Mesenchymal stem cell (in vitro differentiated cells and primary cell): ENCODE results near the gene PIKFYVE.

Experiments
- DNase-seq: peaks from one replicate; pipeline ENCODE4 v3.0.0-alpha.2; 2013
- H2AFZ ChIP-seq: one replicate; pipeline ENCODE4 v1.6.1; 2013; ENCODE audit warnings: low read depth, mild to moderate bottlenecking, control low read depth, inconsistent platforms, low read length, moderate library complexity
- H2AK5ac ChIP-seq: 2 replicates; pipeline ENCODE4 v1.6.1; 2013; ENCODE audit warnings: low read length, moderate library complexity, mild to moderate bottlenecking, inconsistent platforms; ENCODE audit not compliant: severe bottlenecking
- H2BK120ac ChIP-seq: one replicate; pipeline ENCODE4 v1.6.1; 2013; ENCODE audit warnings: low read depth, mild to moderate bottlenecking, inconsistent platforms, low read length, moderate library complexity
- H2BK12ac ChIP-seq, 2 experiments: one replicate each; pipeline ENCODE4 v1.6.1; 2013; ENCODE audit warnings: inconsistent platforms in 2 of 2, low read length in 2 of 2, mild to moderate bottlenecking in 2 of 2, moderate library complexity in 2 of 2, control low read depth in 1 of 2
- H2BK15ac ChIP-seq: one replicate; pipeline ENCODE4 v1.6.1; 2013; ENCODE audit warnings: mild to moderate bottlenecking, low read depth, inconsistent platforms; ENCODE audit not compliant: poor library complexity, severe bottlenecking
- H2BK5ac ChIP-seq: 2 replicates; pipeline ENCODE4 v1.6.1; 2013; ENCODE audit warnings: low read depth, mild to moderate bottlenecking, low read length, control low read depth, inconsistent platforms; ENCODE audit not compliant: poor library complexity, severe bottlenecking
- H3K14ac ChIP-seq, 2 experiments: one replicate each; pipeline ENCODE4 v1.6.1; 2013; ENCODE audit warnings: inconsistent platforms in 2 of 2, low read length in 2 of 2, control low read depth in 1 of 2, mild to moderate bottlenecking in 1 of 2, moderate library complexity in 1 of 2
- H3K18ac ChIP-seq, 2 experiments: one replicate each; pipeline ENCODE4 v1.6.1; 2013; ENCODE audit warnings: inconsistent platforms in 2 of 2, low read length in 2 of 2, control low read depth in 1 of 2, low read depth in 1 of 2, mild to moderate bottlenecking in 1 of 2
- H3K23ac ChIP-seq, 2 experiments: one replicate each; pipeline ENCODE4 v1.6.1; 2013; ENCODE audit warnings: inconsistent platforms in 2 of 2, low read length in 2 of 2, mild to moderate bottlenecking in 2 of 2, moderate library complexity in 2 of 2, control low read depth in 1 of 2
- H3K27ac ChIP-seq: 2 replicates; pipeline ENCODE4 v1.5.1; 2013; ENCODE audit warnings: mild to moderate bottlenecking, moderate library complexity, low read length, control low read depth, inconsistent platforms; ENCODE audit not compliant: poor library complexity, severe bottlenecking
- H3K27me3 ChIP-seq, 2 experiments: 2 replicates each; pipeline versions ENCODE4 v1.6.1 to v1.7.0; 2013; ENCODE audit warnings: low read length in 2 of 2, mild to moderate bottlenecking in 2 of 2, moderate library complexity in 2 of 2, control low read depth in 1 of 2, inconsistent platforms in 1 of 2; ENCODE audit not compliant: control insufficient read depth in 1 of 2, insufficient read depth in 1 of 2
- H3K36me3 ChIP-seq, 2 experiments: 2 replicates each; pipeline versions ENCODE4 v1.6.1 to v1.7.0; 2013; ENCODE audit warnings: low read length in 2 of 2, control low read depth in 1 of 2, inconsistent platforms in 1 of 2, low read depth in 1 of 2, mild to moderate bottlenecking in 1 of 2; ENCODE audit not compliant: insufficient read depth in 2 of 2, control insufficient read depth in 1 of 2
- H3K4ac ChIP-seq, 2 experiments: one replicate each; pipeline ENCODE4 v1.6.1; 2013; ENCODE audit warnings: inconsistent platforms in 2 of 2, low read length in 2 of 2, mild to moderate bottlenecking in 2 of 2, moderate library complexity in 2 of 2, control low read depth in 1 of 2, low read depth in 1 of 2
- H3K4me1 ChIP-seq: 2 replicates; pipeline ENCODE4 v1.6.1; 2013; ENCODE audit warnings: low read depth, low read length, control low read depth; ENCODE audit not compliant: control insufficient read depth, insufficient read depth
- H3K4me2 ChIP-seq: 2 replicates; pipeline ENCODE4 v1.6.1; 2013; ENCODE audit warnings: low read length, mild to moderate bottlenecking, inconsistent platforms; ENCODE audit not compliant: poor library complexity, severe bottlenecking
- H3K4me3 ChIP-seq, 2 experiments: 2 replicates each; pipeline versions ENCODE4 v1.5.1 to v1.7.0; 2013; ENCODE audit warnings: low read length in 2 of 2, mild to moderate bottlenecking in 2 of 2, control low read depth in 1 of 2, low read depth in 1 of 2; ENCODE audit not compliant: insufficient read depth in 1 of 2
- H3K79me1 ChIP-seq: replicated peaks from 2 replicates; pipeline ENCODE4 v1.6.1; 2013; ENCODE audit warnings: mild to moderate bottlenecking, control low read depth, low read length, inconsistent platforms; ENCODE audit not compliant: poor library complexity, severe bottlenecking
- H3K9ac ChIP-seq: 2 replicates; pipeline ENCODE4 v1.7.0; 2013; ENCODE audit warnings: mild to moderate bottlenecking, low read length, moderate library complexity
- H3K9me3 ChIP-seq: 2 replicates; pipeline ENCODE4 v1.7.0; 2013; ENCODE audit warnings: mild to moderate bottlenecking, low read length; ENCODE audit not compliant: control insufficient read depth
- H4K8ac ChIP-seq: one replicate; pipeline ENCODE4 v1.6.1; 2013; ENCODE audit warnings: inconsistent platforms, mild to moderate bottlenecking, low read length, moderate library complexity
- H4K91ac ChIP-seq: one replicate; pipeline ENCODE4 v1.6.1; 2013; ENCODE audit warnings: mild to moderate bottlenecking, low read length, inconsistent platforms
- WGBS: methylation state at CpG from one replicate; pipeline ENCODE4 v1.1.7; 2013; ENCODE audit warnings: mixed read lengths; 5-methylcytosine and 5-hydroxymethylcytosine counted together

Gene PIKFYVE

GRCh38 chr2:208379192-208379591 is 113.1 kb downstream of the PIKFYVE start:
- Histone ChIP-seq H3K4me2 (no peak overlapping the region), H2AFZ (no peak overlapping the region), H3K14ac (no peak overlapping the region), H3K9ac (no peak overlapping the region), H4K8ac (no peak overlapping the region), H3K79me1 (no peaks in the 10 kb centered on the region), H3K18ac (no peak overlapping the region), H3K4me1 (no peaks in the 10 kb centered on the region), H3K23ac (no peak overlapping the region), H3K9me3 (no peaks in the 10 kb centered on the region), H2BK15ac (no peak overlapping the region), H3K27me3 (peaks cover 3 to 27% of the 10 kb centered on the region in 2 experiments), H3K27ac (no peak overlapping the region), H3K4me3 (no peak overlapping the region), H2BK120ac (no peak overlapping the region), H2BK5ac (no peak overlapping the region), H2AK5ac (no peak overlapping the region), H4K91ac (no peak overlapping the region), H2BK12ac (no peak overlapping the region), H3K36me3 (no peaks in the 10 kb centered on the region), H3K4ac (no peak overlapping the region)
- DNase-seq = no peak
- WGBS = 95% methylated on average over 3 of the region's 3 CpGs

GRCh38 chr2:208384637-208385036 is 118.6 kb downstream of the PIKFYVE start:
- no peak for DNase-seq

GRCh38 chr2:208386541-208386940 is 120.5 kb downstream of the PIKFYVE start:
- DNase-seq = no peak
- no peak overlapping the region for H3K9ac ChIP-seq
- no peaks in the 10 kb centered on the region for H3K79me1 ChIP-seq
- H3K4me1 ChIP-seq = no peaks in the 10 kb centered on the region
- H3K27ac ChIP-seq = no peak overlapping the region
- no peak overlapping the region for H3K23ac ChIP-seq
- H2BK5ac ChIP-seq = no peak overlapping the region
- H3K18ac ChIP-seq = no peak overlapping the region
- 0% methylated on average over 1 of the region's 2 CpGs for WGBS
- no peak overlapping the region for H4K91ac ChIP-seq
- no peak overlapping the region for H4K8ac ChIP-seq
- H3K4me3 ChIP-seq = no peak overlapping the region
- no peak overlapping the region for H3K4me2 ChIP-seq
- no peaks in the 10 kb centered on the region for H3K9me3 ChIP-seq
- H3K14ac ChIP-seq = no peak overlapping the region
- H2BK15ac ChIP-seq = no peak overlapping the region
- H3K27me3 ChIP-seq = peaks cover 7 to 22% of the 10 kb centered on the region in 2 experiments
- H3K4ac ChIP-seq = no peak overlapping the region
- H2BK12ac ChIP-seq = no peak overlapping the region
- H2AK5ac ChIP-seq = no peak overlapping the region
- H2AFZ ChIP-seq = no peak overlapping the region
- no peaks in the 10 kb centered on the region for H3K36me3 ChIP-seq
- no peak overlapping the region for H2BK120ac ChIP-seq

More at GRCh38 chr2:208384637-208385036, 118.6 kb downstream of the PIKFYVE start:
- Histone ChIP-seq H2BK15ac (no peak overlapping the region), H3K27ac (no peak overlapping the region), H3K23ac (no peak overlapping the region), H3K27me3 (peaks cover 7 to 27% of the 10 kb centered on the region in 2 experiments), H4K91ac (no peak overlapping the region), H3K4ac (no peak overlapping the region), H3K4me2 (no peak overlapping the region), H4K8ac (no peak overlapping the region), H2BK5ac (no peak overlapping the region), H2BK12ac (no peak overlapping the region), H3K18ac (no peak overlapping the region), H3K14ac (no peak overlapping the region), H2AK5ac (no peak overlapping the region), H3K4me3 (no peak overlapping the region), H2BK120ac (no peak overlapping the region), H2AFZ (no peak overlapping the region), H3K4me1 (no peaks in the 10 kb centered on the region), H3K36me3 (no peaks in the 10 kb centered on the region), H3K9me3 (no peaks in the 10 kb centered on the region), H3K9ac (no peak overlapping the region), H3K79me1 (no peaks in the 10 kb centered on the region)
- WGBS = 73% methylated on average over 2 of the region's 4 CpGs

- WGBS = 80% methylated on average over 3 of the region's 3 CpGs
- Histone ChIP-seq H2BK5ac (no peak overlapping the region), H3K4me2 (no peak overlapping the region), H3K14ac (no peak overlapping the region), H3K4ac (no peak overlapping the region), H3K4me1 (no peaks in the 10 kb centered on the region), H3K27ac (no peak overlapping the region), H2BK120ac (no peak overlapping the region), H4K8ac (no peak overlapping the region), H2BK15ac (no peak overlapping the region), H3K9me3 (no peaks in the 10 kb centered on the region), H2AK5ac (no peak overlapping the region), H3K9ac (no peak overlapping the region), H3K4me3 (no peak overlapping the region), H3K27me3 (peaks cover 3% of the 10 kb centered on the region in 2 experiments), H2BK12ac (no peak overlapping the region), H3K23ac (no peak overlapping the region), H4K91ac (no peak overlapping the region), H3K79me1 (no peaks in the 10 kb centered on the region), H3K36me3 (no peaks in the 10 kb centered on the region), H3K18ac (no peak overlapping the region), H2AFZ (no peak overlapping the region)
- DNase-seq = no peak
Measured at GRCh38 chr2:208389940-208390339, 123.9 kb downstream of the PIKFYVE start.
